DOHH2 (cell line): Measurements from ENCODE around the gene ITPKB.

Source experiments
- H3F3A ChIP-seq: fragments of 200-600 bp; sonication (generic), shearing (Covaris generic); 2 replicates; pipeline ENCODE4 v1.6.0; 2016; ENCODE audit warnings: antibody characterized with exemption, mild to moderate bottlenecking; ENCODE audit not compliant: control insufficient read depth, insufficient read depth
- H3K27ac ChIP-seq: fragments of 200-600 bp; sonication (generic); 2 replicates; pipeline ENCODE4 v1.5.1; 2014; ENCODE audit warnings: low read depth, mild to moderate bottlenecking, low read length, moderate library complexity
- H3K27me3 ChIP-seq: fragments of 200-600 bp; sonication (generic); 2 replicates; pipeline ENCODE4 v1.6.1; 2014; ENCODE audit warnings: mild to moderate bottlenecking, low read length, mixed read lengths; ENCODE audit not compliant: control insufficient read depth
- H3K36me3 ChIP-seq: fragments of 200-600 bp; sonication (generic); 2 replicates; pipeline ENCODE4 v1.6.1; 2014; ENCODE audit warnings: mild to moderate bottlenecking, low read length, moderate library complexity, mixed read lengths; ENCODE audit not compliant: control insufficient read depth
- H3K4me1 ChIP-seq: fragments of 200-600 bp; sonication (generic); 2 replicates; pipeline ENCODE4 v1.6.1; 2014; ENCODE audit warnings: mild to moderate bottlenecking, low read length, mixed read lengths; ENCODE audit not compliant: control insufficient read depth
- H3K4me2 ChIP-seq: fragments of 200-600 bp; sonication (generic); 2 replicates; pipeline ENCODE4 v1.6.0; 2014; ENCODE audit warnings: mild to moderate bottlenecking, low read length, moderate library complexity
- H3K4me3 ChIP-seq: fragments of 200-600 bp; sonication (generic); 2 replicates; pipeline ENCODE4 v1.5.1; 2014; ENCODE audit warnings: mild to moderate bottlenecking, low read length, mixed read lengths
- H3K79me2 ChIP-seq: fragments of 200-600 bp; sonication (generic); 2 replicates; pipeline ENCODE4 v1.6.1; 2014; ENCODE audit warnings: mild to moderate bottlenecking, low read length, mixed read lengths; ENCODE audit not compliant: control insufficient read depth
- H3K9me2 ChIP-seq: fragments of 200-600 bp; sonication (generic); replicated peaks from 2 replicates; pipeline ENCODE4 v1.6.1; 2014; ENCODE audit warnings: mild to moderate bottlenecking, low read length, mixed read lengths; ENCODE audit not compliant: control insufficient read depth
- H3K9me3 ChIP-seq: fragments of 200-600 bp; sonication (generic); 2 replicates; pipeline ENCODE4 v1.6.1; 2014; ENCODE audit warnings: antibody characterized with exemption, low read length, mixed read lengths; ENCODE audit not compliant: control insufficient read depth, insufficient read depth
- H4K20me1 ChIP-seq: fragments of 200-600 bp; sonication (generic); 2 replicates; pipeline ENCODE4 v1.6.0; 2014; ENCODE audit warnings: low read depth, mild to moderate bottlenecking, antibody characterized with exemption, low read length, moderate library complexity; ENCODE audit not compliant: control insufficient read depth, insufficient read depth
- EZH2phosphoT487 ChIP-seq: fragments of 200-600 bp; sonication (generic); IDR thresholded peaks from 2 replicates; pipeline ENCODE4 v1.6.1; 2017; ENCODE audit warnings: borderline replicate concordance, mild to moderate bottlenecking, antibody characterized with exemption, low read length, moderate library complexity, mixed read lengths
- TF ChIP-seq, protein P1 (sequence below): fragments of 200-600 bp; sonication (generic); IDR thresholded peaks from one replicate; pipeline ENCODE4 v1.5.1; 2014; ENCODE audit warnings: antibody characterized with exemption, mild to moderate bottlenecking, low read depth, low read length; ENCODE audit not compliant: poor library complexity, severe bottlenecking

ITPKB gene

DNA sequence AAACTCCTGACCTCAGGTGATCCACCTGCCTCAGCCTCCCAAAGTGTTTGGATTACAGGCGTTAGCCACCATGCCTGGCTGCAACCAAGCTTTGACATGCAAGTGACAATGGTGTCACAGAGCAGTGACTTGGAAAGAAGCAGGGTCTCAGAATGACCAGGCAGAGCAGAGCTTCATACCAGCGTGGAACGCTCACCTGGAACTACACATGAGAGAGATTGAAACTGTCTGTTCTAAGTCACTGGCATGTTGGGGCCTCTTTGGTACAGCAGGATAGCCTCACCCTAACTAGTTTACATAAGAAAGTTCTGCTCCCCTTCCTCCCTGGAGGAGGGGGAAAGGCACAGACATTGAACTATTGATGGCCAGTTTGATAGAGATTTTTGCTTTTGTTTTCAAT lies 47.5 kb upstream of the ITPKB start:
- no peak overlapping the region for H3K27ac ChIP-seq
- no peaks in the 10 kb centered on the region for H3K36me3 ChIP-seq
- H3K4me2 ChIP-seq, result no peak overlapping the region
- TF ChIP-seq, protein P1, sequence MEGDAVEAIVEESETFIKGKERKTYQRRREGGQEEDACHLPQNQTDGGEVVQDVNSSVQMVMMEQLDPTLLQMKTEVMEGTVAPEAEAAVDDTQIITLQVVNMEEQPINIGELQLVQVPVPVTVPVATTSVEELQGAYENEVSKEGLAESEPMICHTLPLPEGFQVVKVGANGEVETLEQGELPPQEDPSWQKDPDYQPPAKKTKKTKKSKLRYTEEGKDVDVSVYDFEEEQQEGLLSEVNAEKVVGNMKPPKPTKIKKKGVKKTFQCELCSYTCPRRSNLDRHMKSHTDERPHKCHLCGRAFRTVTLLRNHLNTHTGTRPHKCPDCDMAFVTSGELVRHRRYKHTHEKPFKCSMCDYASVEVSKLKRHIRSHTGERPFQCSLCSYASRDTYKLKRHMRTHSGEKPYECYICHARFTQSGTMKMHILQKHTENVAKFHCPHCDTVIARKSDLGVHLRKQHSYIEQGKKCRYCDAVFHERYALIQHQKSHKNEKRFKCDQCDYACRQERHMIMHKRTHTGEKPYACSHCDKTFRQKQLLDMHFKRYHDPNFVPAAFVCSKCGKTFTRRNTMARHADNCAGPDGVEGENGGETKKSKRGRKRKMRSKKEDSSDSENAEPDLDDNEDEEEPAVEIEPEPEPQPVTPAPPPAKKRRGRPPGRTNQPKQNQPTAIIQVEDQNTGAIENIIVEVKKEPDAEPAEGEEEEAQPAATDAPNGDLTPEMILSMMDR, result no peak
- no peak for TF ChIP-seq EZH2phosphoT487
- H3K27me3 ChIP-seq, result peaks cover 15% of the 10 kb centered on the region
- no peaks in the 10 kb centered on the region for H3K9me3 ChIP-seq
- H4K20me1 ChIP-seq, result no peaks in the 10 kb centered on the region
- no peaks in the 10 kb centered on the region for H3F3A ChIP-seq
- no peaks in the 10 kb centered on the region for H3K4me1 ChIP-seq
- H3K79me2 ChIP-seq, result no peaks in the 10 kb centered on the region
- H3K9me2 ChIP-seq, result no peaks in the 10 kb centered on the region
- H3K4me3 ChIP-seq, result no peak overlapping the region

DNA sequence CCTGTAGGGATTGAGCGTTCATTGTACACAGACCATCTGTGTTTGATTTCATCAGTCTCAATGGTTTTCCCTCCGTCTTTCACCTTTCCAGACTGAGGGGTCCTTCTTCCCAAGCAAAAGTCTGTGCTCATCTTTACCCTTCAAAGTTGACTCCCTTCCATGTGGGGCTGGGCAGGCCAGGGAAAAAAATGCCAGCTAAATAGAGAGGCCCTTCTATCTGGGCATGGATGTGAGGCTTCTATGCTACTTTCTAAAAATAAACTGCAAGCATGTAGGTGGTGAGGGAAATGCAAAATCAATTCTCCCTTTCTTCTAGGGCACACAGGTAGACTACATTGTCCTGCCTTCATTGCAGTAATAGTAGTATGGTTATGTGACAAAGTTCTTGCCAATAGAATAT lies 46.7 kb upstream of the ITPKB start:
- H4K20me1 ChIP-seq, result no peaks in the 10 kb centered on the region
- H3K27ac ChIP-seq, result no peak overlapping the region
- no peaks in the 10 kb centered on the region for H3K79me2 ChIP-seq
- no peaks in the 10 kb centered on the region for H3K4me1 ChIP-seq
- no peaks in the 10 kb centered on the region for H3K36me3 ChIP-seq
- no peak for TF ChIP-seq EZH2phosphoT487
- TF ChIP-seq, protein P1, result no peak
- no peak overlapping the region for H3K4me3 ChIP-seq
- H3K27me3 ChIP-seq, result peaks cover 12% of the 10 kb centered on the region
- no peaks in the 10 kb centered on the region for H3F3A ChIP-seq
- no peaks in the 10 kb centered on the region for H3K9me3 ChIP-seq
- no peak overlapping the region for H3K4me2 ChIP-seq
- H3K9me2 ChIP-seq, result no peaks in the 10 kb centered on the region

- H3K4me3 ChIP-seq, result no peak overlapping the region
- H4K20me1 ChIP-seq, result no peaks in the 10 kb centered on the region
- no peaks in the 10 kb centered on the region for H3F3A ChIP-seq
- no peaks in the 10 kb centered on the region for H3K4me1 ChIP-seq
- H3K27ac ChIP-seq, result no peak overlapping the region
- no peaks in the 10 kb centered on the region for H3K9me2 ChIP-seq
- H3K9me3 ChIP-seq, result no peaks in the 10 kb centered on the region
- TF ChIP-seq EZH2phosphoT487, result no peak
- TF ChIP-seq, protein P1, result no peak
- H3K79me2 ChIP-seq, result no peaks in the 10 kb centered on the region
- peaks cover 12% of the 10 kb centered on the region for H3K27me3 ChIP-seq
- no peaks in the 10 kb centered on the region for H3K36me3 ChIP-seq
- no peak overlapping the region for H3K4me2 ChIP-seq
These were observed 45.3 kb upstream of the ITPKB start for GRCh38 chr1:226784081-226785049.
